GM21717 (cell line): ENCODE measurements around the gene CENPP.

Source experiments
- ATAC-seq: cut with Tn5 transposase; IDR thresholded peaks from one replicate; pipeline ENCODE4 v1.9.1; 2021; ENCODE audit warnings: mild to moderate bottlenecking, moderate library complexity; ENCODE audit not compliant: unreplicated experiment

The CENPP gene

GRCh38 chr9:92312887-92313623, 12.7 kb upstream of the CENPP start:
- no peak for ATAC-seq

DNA sequence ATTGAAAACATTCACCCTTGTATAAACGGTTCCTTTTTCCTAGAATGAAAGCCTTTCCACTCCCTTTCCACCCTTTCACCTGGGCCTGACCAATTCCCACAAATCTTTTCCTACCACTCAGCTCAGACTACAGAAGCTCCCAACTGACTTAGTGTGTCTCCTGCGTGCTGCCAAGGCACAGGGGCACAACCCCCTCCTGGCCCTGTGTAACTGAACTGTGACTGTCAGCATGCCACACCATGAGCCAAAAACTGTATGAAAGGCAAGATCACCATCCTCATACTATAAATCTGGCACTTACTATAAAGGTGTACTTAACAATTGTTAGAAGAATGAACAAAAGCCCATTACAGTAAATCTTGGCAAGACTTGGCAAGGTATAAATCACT, 12.1 kb upstream of the CENPP start:
- no peak for ATAC-seq

DNA sequence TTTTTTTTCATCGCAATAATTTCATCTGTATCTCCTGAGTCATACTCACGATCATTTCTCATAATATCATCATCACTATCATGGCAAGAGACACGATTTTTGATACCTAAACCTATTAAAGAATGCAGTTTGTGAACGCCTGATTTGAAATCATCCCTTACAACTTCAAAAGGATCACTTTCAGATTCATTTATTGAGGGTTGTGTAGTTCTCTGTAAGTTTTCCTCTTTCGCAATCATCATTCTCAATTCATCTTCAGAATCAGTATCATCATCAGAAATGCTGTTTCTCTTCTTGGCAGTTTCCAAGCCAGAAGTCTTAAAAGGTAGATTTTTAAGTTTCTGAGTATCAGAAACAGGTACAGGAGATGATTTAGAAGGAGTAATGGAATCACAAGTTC, 10.3 kb upstream of the CENPP start:
- no peak for ATAC-seq

DNA sequence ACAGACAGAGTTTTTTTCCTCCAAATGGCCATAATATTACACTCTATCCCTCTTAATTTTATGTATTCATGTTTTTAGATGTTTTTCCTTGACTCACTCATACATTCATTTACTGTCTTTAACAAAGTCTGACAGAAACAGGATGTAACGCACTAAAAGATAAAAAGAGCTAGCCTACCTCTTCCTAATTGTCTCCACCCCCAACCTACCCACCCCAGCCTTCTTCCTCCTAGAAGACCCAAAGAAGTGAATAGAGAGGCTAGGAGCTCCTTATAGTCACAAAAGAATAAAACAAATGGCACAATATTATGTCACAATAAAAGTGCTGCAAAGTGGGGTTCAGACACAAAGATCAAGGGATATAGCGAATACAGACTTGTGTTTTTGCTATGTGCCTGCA, 1.3 kb upstream of the CENPP start:
- ATAC-seq: no peak

- ATAC-seq: no peak
Observed at GRCh38 chr9:92324889-92325268, 874 bp upstream of the CENPP start.

DNA sequence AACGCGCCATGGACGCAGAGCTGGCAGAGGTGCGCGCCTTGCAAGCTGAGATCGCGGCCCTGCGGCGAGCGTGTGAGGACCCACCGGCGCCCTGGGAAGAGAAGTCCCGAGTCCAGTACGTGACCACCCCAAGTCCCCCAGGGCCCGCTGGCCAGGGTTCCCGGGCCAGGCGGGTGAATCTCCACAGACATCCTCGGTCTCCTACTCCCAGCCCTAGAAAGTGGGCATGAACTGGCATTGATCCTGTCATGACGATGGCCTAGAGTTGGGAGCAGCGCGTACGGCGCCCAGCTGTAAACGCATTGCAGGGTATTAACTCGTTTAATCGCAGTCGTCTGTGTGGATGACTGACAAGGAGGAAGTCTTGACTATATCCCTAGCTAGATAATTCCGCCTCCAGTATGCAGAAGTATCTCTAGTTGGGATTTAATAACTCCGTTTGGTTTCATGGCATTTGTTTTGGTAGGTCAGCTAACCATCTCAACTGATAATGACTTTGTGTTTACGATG, 293 bp downstream of the CENPP start:
- ATAC-seq: no peak

DNA sequence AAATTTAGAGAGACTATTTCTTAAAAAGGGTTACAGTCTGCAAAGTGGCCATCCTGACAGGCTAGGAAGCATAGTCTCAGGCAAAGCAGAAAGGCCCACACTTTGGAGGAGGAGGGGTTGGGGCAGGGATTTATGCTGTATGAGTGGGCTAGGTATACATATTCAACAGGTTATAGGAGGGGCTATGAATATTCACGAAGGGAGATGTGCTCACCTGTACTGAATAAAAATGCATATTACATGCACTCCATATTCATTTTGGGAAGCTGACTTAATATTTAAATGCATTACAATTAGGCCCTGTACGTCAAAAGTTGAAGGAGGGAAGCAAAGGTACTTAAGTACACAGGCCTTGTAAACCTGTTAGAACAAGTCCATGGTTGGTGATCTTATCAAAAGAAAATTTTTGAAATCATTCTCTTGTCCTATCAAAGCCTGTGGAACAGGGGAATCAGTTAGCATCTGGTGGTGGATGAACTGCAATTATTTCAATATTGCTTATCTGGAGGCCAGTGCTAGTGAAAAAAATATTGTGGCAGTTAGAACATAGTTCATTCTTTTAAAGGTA, 1.6 kb downstream of the CENPP start:
- ATAC-seq: no peak

DNA sequence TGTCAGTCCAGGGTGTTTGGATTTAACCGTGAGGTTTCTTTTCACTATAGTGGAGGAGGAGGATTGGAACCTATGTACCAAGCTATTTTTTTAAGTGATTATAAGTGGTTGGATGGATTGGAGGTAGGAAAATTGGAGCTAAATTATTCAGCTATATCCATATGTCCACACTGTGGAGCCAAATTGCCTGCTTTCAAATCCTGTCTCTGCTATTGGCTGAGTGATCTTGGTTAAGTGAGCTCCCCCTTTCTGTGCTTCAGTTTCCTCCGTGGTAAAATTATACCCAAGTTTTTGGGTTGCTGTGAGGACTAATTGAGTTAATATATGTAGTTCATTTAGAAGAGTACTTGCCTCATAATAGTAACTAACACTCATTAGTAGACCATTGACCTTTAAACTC, 2.5 kb downstream of the CENPP start:
- ATAC-seq: no peak

DNA sequence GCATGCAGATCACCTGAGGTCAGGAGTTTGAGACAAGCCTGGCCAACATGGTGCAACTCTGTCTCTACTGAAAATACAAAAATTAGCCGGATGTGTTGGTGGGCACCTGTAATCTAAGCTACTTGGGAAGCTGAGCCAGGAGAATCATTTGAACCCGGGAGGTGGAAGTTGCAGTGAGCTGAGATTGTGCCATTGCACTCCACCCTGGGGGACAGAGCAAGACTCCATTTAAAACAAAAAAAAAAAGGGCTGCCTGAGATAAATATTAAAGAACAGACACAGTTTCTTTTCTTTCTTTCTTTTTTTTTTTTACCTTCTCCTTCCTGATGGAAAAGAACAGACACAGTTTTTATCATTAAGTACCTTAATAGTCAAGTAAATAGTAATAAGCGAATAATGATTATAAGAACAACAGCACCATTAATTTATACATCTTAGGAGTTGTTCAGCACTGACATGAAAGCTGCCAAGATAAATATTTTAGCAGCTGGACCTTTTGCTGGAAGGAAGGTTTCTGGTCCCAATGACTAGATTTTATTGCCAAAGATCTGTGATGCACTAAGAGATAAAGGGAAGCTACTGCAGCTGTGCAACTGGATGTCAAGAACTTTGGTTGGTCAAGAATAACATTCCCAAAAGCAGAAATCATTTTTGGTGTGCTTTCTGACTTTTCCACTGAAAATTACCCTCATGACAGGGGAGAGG, 7.0 kb downstream of the CENPP start:
- ATAC-seq: no peak

- ATAC-seq: no peak
Observed at GRCh38 chr9:92333282-92333634, 7.5 kb downstream of the CENPP start.

GRCh38 chr9:92341578-92341977, 15.8 kb downstream of the CENPP start:
- no peak for ATAC-seq

GRCh38 chr9:92342825-92343488, 17.2 kb downstream of the CENPP start:
- ATAC-seq: no peak

GRCh38 chr9:92345582-92345981, 19.8 kb downstream of the CENPP start:
- no peak for ATAC-seq

GRCh38 chr9:92349771-92350739, 24.3 kb downstream of the CENPP start:
- ATAC-seq: no peak

- no peak for ATAC-seq
Observed at GRCh38 chr9:92350740-92351133, 25.0 kb downstream of the CENPP start.

DNA sequence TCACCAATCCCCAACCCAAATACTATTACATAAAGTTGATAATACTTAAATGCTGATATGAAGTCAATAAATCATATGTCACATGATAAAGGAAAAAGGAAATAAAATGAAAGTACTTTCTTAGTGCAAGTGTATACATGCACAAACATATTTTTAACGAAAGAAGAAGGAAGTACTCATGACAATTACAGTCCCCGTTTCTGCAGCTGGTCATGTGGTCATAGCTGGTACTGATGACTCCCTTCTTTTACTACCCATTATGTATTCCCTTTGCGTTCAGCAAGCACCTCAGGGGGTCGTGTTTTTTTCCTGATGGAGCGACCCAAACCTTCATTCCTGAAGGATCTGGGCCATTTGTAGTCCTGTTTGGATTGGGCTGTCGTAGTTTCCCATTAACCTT, 27.3 kb downstream of the CENPP start:
- no peak for ATAC-seq

- no peak for ATAC-seq
Observed at GRCh38 chr9:92359394-92359995, 33.7 kb downstream of the CENPP start.

DNA sequence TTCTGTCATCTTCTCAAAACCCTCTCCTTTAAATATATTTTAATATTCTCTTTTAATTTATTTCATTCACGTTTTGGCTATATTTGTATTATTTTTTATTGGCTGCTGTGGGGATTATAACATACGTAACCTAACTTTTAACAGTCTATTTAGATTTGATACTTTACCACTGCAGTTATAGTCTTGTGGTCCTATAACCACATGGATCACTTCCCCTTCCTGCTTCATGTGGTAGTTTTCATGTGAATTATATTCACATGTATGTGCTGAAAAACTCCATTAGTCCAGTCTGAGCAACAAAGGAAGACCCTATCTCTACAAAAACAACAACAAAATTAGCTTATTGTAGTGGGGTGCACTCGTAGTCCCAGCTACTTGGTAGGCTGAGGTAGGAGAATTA, 34.3 kb downstream of the CENPP start:
- ATAC-seq: no peak

DNA sequence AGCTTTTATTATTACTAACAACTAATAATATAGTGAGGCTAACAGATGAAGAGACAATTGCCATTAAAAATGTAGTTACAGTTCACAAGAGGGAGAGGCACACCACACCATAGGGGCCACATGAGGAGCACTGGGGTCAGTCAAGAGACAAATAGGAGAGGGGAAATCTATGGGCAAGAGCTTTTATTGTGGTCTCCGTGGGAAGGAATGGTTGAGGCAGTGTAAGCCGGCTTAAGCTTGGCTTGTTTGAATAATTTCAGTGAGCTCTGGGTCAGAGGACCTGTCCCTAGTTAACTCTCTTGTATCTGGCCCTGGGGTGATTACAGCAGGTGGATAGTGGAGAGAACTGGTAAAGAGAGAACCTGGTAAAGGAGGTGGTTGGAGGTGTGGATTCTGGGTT, 43.3 kb downstream of the CENPP start:
- ATAC-seq: no peak

DNA sequence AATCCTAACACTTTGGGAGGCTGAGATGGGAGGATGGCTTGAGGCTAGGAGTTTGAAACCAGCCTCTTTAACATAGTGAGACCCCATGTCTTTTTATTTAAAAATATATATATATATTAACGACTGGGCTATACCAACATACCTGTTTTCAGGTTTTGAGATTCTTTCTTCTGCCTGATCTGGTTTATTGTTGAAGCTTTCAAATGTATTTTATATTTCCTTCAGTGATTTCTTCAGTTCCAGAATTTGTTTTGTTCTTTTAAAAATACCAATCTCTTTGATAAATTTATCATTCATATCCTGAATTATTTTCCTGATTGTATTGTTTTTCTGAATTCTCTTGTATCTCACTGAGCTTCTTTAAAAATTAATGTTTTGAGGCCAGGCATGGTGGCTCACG, 47.4 kb downstream of the CENPP start:
- no peak for ATAC-seq
